Fibroblast of villous mesenchyme (primary cell): Measurements from ENCODE around the gene APBB2. TPM values are rescaled to one million over a fixed set of nuclear protein-coding genes. Genes with fewer than 3 reads are reported as not detected.

Experiments used
- DNase-seq: peaks from one replicate; pipeline ENCODE4 v3.0.0-alpha.2; 2010; ENCODE audit warnings: low read depth
- H3K4me3 ChIP-seq: 2 replicates; pipeline ENCODE4 v1.5.1; 2011; ENCODE audit warnings: low read depth, mild to moderate bottlenecking, low read length
- CTCF ChIP-seq: IDR thresholded peaks from 2 replicates; pipeline ENCODE4 v1.5.1; 2012; ENCODE audit warnings: low read depth, mild to moderate bottlenecking, low read length; ENCODE audit not compliant: insufficient read depth
- total RNA-seq: library from RNA; depleted of rRNA; stranded (reverse); fragments of >200 nt; gene quantifications from 2 replicates; pipeline ENCODE4 v1.2.3, GENCODE V29; 2012

Gene APBB2
- total RNA-seq, 1 donor = 133 TPM

GRCh38 chr4:41217020-41217333 is 2.6 kb upstream of the APBB2 start:
- no peak for DNase-seq
- H3K4me3 ChIP-seq = peak overlapping the region; percentile 72
- no peak for TF ChIP-seq CTCF

GRCh38 chr4:41216294-41217019 is 2.1 kb upstream of the APBB2 start:
- H3K4me3 ChIP-seq = peak overlapping the region; percentile 72
- DNase-seq = peak; percentile 74
- peak; percentile 35 for TF ChIP-seq CTCF

- peak overlapping the region; percentile 72 for H3K4me3 ChIP-seq
- DNase-seq = no peak
- TF ChIP-seq CTCF = no peak
Observed at GRCh38 chr4:41215969-41216293, 1.6 kb upstream of the APBB2 start.

- TF ChIP-seq CTCF = no peak
- no peak for DNase-seq
- no peak overlapping the region for H3K4me3 ChIP-seq
Observed at GRCh38 chr4:41215155-41215554, 813 bp upstream of the APBB2 start.

- TF ChIP-seq CTCF = no peak
- DNase-seq = no peak
- peak overlapping the region; percentile 7 for H3K4me3 ChIP-seq
Observed at GRCh38 chr4:41214825-41215146, 444 bp upstream of the APBB2 start.

GRCh38 chr4:41213625-41214135 is 662 bp downstream of the APBB2 start:
- TF ChIP-seq CTCF = no peak
- DNase-seq = no peak
- peak overlapping the region; percentile 79 for H3K4me3 ChIP-seq

- DNase-seq = peak; percentile 85
- TF ChIP-seq CTCF = peak; percentile 74
- peak overlapping the region; percentile 79 for H3K4me3 ChIP-seq
Observed at GRCh38 chr4:41212616-41213203, 1.6 kb downstream of the APBB2 start.
